Esophagus muscularis mucosa (tissue), 4 donors: ENCODE data around the gene AMIGO1. TPM values are rescaled to one million over a fixed set of nuclear protein-coding genes. Genes with fewer than 3 reads are reported as not detected.

Experiments used
- DNase-seq: peaks from one replicate; pipeline ENCODE4 v3.0.0-alpha.2; 2017; ENCODE audit errors: extremely low spot score
- H3K27ac ChIP-seq, 4 donors: fragments of 200-600 bp; sonication (generic); replicated peaks in 1 of 4; 1 replicate in 3 of 4; 2 replicates in 1 of 4; pipeline ENCODE4 v1.5.1; 2016 to 2019; ENCODE audit warnings: mild to moderate bottlenecking in 1 of 4
- H3K27me3 ChIP-seq, 4 donors: fragments of 200-600 bp; sonication (generic); one replicate each; pipeline versions ENCODE4 v1.5.1 to v1.6.0; 2016 to 2019
- H3K36me3 ChIP-seq, 4 donors: fragments of 200-600 bp; sonication (generic); one replicate each; pipeline ENCODE4 v1.5.1; 2016 to 2019
- H3K4me1 ChIP-seq, 4 donors: fragments of 200-600 bp; sonication (generic); one replicate each; pipeline ENCODE4 v1.5.1; 2016 to 2019
- H3K4me3 ChIP-seq, 4 donors: fragments of 200-600 bp; sonication (generic); 1 replicate in 2 of 4; 2 replicates in 2 of 4; pipeline ENCODE4 v1.5.1; 2016 to 2019; ENCODE audit warnings: mild to moderate bottlenecking in 4 of 4, moderate library complexity in 1 of 4
- H3K9me3 ChIP-seq, 4 donors: fragments of 200-600 bp; sonication (generic); 1 replicate in 3 of 4; 2 replicates in 1 of 4; pipeline ENCODE4 v1.5.1; 2016 to 2019
- CTCF ChIP-seq, 3 experiments: fragments of 200-600 bp in 2 of 3; fragments of 450-650 bp in 1 of 3; sonication (generic) in 2 of 3; IDR thresholded peaks; one replicate each; pipeline ENCODE4 v1.5.1; 2017 to 2019; ENCODE audit warnings: antibody characterized with exemption in 3 of 3, mild to moderate bottlenecking in 2 of 3, moderate library complexity in 1 of 3
- EP300 ChIP-seq: sonication (generic); formaldehyde crosslinking; IDR thresholded peaks from one replicate; pipeline ENCODE4 v1.6.1; 2017; ENCODE audit warnings: antibody characterized with exemption
- POLR2A ChIP-seq: fragments of 450-650 bp; IDR thresholded peaks from one replicate; pipeline ENCODE4 v1.6.1; 2017; ENCODE audit warnings: antibody characterized with exemption, moderate library complexity, mild to moderate bottlenecking, low read depth
- POLR2AphosphoS5 ChIP-seq, 2 donors: sonication (generic); formaldehyde crosslinking; IDR thresholded peaks; one replicate each; pipeline ENCODE4 v1.6.1; 2017; ENCODE audit warnings: antibody characterized with exemption in 2 of 2
- WGBS: methylation state at CpG from one replicate; pipeline ENCODE4 v1.1.5; 2018; 5-methylcytosine and 5-hydroxymethylcytosine counted together
- intact Hi-C: fragments of 100-400 bp; cut with DNase I; formaldehyde crosslinking; loops from one replicate; pipeline ENCODE4 v1.15.1; 2023
- total RNA-seq, 4 donors: library from RNA; depleted of rRNA; stranded (reverse); fragments of >200 nt; gene quantifications; one replicate each; pipeline versions ENCODE4 v1.1.0 to v1.2.1, GENCODE V29; 2016

The AMIGO1 gene
- total RNA-seq, 4 donors from 2014 or later, result 8.4 to 23.7 (median 14.0) TPM

DNA sequence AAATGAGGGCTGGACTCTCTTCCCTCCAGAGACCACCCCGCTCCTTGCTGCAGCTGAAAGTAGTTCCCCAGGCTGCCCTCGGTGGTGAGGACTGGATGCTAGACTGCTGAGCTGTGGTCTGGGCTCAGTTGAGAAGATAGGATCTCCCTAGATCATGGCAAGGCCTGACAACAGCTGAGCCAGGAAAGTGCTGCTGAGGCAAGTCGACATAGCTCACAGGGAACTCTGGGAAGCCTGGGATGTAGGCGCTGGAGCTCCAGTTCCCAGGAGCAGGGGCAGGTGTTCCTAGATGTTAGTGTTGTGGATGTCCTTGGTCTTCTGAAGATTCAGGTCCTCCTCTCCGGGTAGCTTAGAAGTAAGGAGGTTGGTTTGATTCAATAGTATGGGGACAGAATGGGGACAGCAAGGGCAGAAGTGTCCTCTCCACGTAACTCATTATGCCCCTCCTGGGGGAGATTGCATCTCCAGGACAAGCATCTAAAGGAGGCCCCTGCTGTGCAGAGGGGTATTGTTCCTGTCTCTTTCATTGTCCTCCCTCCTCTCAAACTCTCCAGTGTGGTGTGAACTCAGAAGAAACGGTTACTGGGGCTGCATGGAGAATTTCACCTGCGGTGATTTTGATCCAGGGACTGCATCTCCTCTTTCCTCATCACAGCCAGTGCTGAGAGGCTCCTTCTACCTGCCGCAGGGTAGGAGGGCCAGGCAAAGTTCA lies 11.9 kb downstream of the AMIGO1 start:
- intact Hi-C loops, result no loop called here
- no peak overlapping the region for H3K4me3 ChIP-seq
- 75% methylated on average over 8 of the region's 9 CpGs for WGBS
- TF ChIP-seq POLR2A (no peak), POLR2AphosphoS5 (IDR thresholded peaks at IDR 0.05) (no peak)
- no peak overlapping the region for H3K27ac ChIP-seq
- H3K27me3 ChIP-seq, result no peaks in the 10 kb centered on the region
- DNase-seq, result no peak
- peaks cover 5 to 44% (median 34%) of the 10 kb centered on the region in 4 donors for H3K36me3 ChIP-seq
- no peaks in the 10 kb centered on the region for H3K9me3 ChIP-seq
- peaks cover 25 to 87% (median 73%) of the 10 kb centered on the region in 4 donors for H3K4me1 ChIP-seq

GRCh38 chr1:109495738-109496137 lies 13.8 kb downstream of the AMIGO1 start:
- intact Hi-C loops, result no loop called here
- 89% methylated on average over 4 of the region's 7 CpGs for WGBS
- H3K4me1 ChIP-seq, result peaks cover 31 to 74% (median 57%) of the 10 kb centered on the region in 4 donors

DNA sequence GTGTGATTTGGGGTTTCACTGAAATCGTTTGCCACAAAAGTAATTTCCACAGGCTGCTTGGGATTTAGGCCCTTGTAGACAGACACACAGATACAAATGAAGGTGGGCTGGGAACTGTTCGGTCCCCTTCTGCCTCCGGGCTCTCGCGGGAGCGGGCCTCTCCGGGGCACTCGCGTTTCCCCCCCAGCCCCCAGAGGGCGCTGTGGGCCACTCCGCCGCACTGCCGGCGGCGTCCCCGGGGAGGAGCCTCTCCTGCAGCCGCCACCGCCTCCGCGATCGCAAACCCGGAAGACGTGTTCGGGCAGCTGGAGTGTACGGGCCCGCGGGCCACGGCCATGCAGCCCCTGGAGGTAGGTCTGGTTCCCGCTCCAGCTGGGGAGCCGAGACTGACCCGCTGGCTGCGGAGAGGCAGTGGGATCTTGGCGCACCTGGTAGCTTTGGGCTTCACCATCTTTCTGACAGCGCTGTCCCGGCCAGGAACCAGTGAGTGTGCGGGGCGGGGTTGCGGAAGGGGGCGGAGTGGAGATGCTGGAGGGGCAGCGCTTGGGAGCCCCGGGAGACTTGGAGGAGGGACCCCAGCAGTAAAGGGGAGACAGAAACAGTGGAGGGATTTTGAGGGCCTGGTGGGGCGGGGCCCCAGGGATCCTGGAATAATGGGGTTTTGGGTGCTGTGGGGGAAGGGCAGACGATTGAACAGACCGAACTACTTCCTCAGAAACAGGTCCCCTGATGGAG lies 15.6 kb downstream of the AMIGO1 start, which contains the start of gene CYB561D1:
Gene CYB561D1 (plus strand): TSS at position 290 of the 735 bp plus-strand sequence. CDS start 46 bp downstream, at position 336.
- H3K4me1 ChIP-seq, result peaks cover 23 to 61% (median 44%) of the 10 kb centered on the region in 4 donors
- H3K36me3 ChIP-seq, result peaks cover 5 to 43% (median 35%) of the 10 kb centered on the region in 4 donors
- H3K9me3 ChIP-seq, result no peaks in the 10 kb centered on the region
- WGBS, result 0% methylated on average over 6 of the region's 44 CpGs
- H3K27ac ChIP-seq, result peak within 1 kb of the TSS; percentile 76 to 87 (median 84)
- no peaks in the 10 kb centered on the region for H3K27me3 ChIP-seq
- peak within 1 kb of the TSS; percentile 74 to 91 (median 82) for H3K4me3 ChIP-seq
- intact Hi-C loops, result no loop called here
- TF ChIP-seq POLR2A, result no peak
- TF ChIP-seq POLR2AphosphoS5 (IDR thresholded peaks at IDR 0.05), result peak; percentile 62 to 83
- TF ChIP-seq EP300, result no peak
- peak in 2 of 3 experiments; percentile 93 to 94 for TF ChIP-seq CTCF (IDR thresholded peaks at IDR 0.05)
- peak; percentile 96 for DNase-seq

More at GRCh38 chr1:109495738-109496137, 13.8 kb downstream of the AMIGO1 start:
- Histone ChIP-seq H3K4me3 (no peak overlapping the region), H3K27me3 (no peaks in the 10 kb centered on the region), H3K27ac (no peak overlapping the region), H3K36me3 (peaks cover 5 to 42% (median 33%) of the 10 kb centered on the region in 4 donors), H3K9me3 (no peaks in the 10 kb centered on the region)
- TF ChIP-seq POLR2AphosphoS5 (IDR thresholded peaks at IDR 0.05) (no peak), CTCF (IDR thresholded peaks at IDR 0.05) (no peak), EP300 (no peak), POLR2A (no peak)
- DNase-seq, result no peak

GRCh38 chr1:109493227-109493626 lies 16.3 kb downstream of the AMIGO1 start:
- peak overlapping the region; percentile 76 to 87 (median 84) for H3K27ac ChIP-seq
- TF ChIP-seq EP300, result no peak
- TF ChIP-seq CTCF (IDR thresholded peaks at IDR 0.05), result no peak
- no peak for TF ChIP-seq POLR2AphosphoS5 (IDR thresholded peaks at IDR 0.05)
- TF ChIP-seq POLR2A, result no peak
- no peaks in the 10 kb centered on the region for H3K27me3 ChIP-seq
- no peak for DNase-seq
- intact Hi-C loops, result no loop called here
- no peaks in the 10 kb centered on the region for H3K9me3 ChIP-seq
- H3K4me3 ChIP-seq, result peak overlapping the region; percentile 74 to 91 (median 82)
- H3K4me1 ChIP-seq, result peaks cover 23 to 54% (median 37%) of the 10 kb centered on the region in 4 donors
- WGBS, result 59% methylated on average over 4 of the region's 4 CpGs
- H3K36me3 ChIP-seq, result peaks cover 5 to 50% (median 41%) of the 10 kb centered on the region in 4 donors

- Histone ChIP-seq H3K27me3 (no peaks in the 10 kb centered on the region), H3K36me3 (peaks cover 5 to 50% (median 41%) of the 10 kb centered on the region in 4 donors), H3K9me3 (no peaks in the 10 kb centered on the region), H3K27ac (peak overlapping the region in 1 of 4 donors; percentile 87), H3K4me1 (peaks cover 23 to 49% (median 34%) of the 10 kb centered on the region in 4 donors), H3K4me3 (no peak overlapping the region)
- no peak for DNase-seq
- WGBS, result 63% methylated on average over 4 of the region's 4 CpGs
- TF ChIP-seq EP300, result no peak
- TF ChIP-seq POLR2AphosphoS5 (IDR thresholded peaks at IDR 0.05), result no peak
- no peak for TF ChIP-seq CTCF (IDR thresholded peaks at IDR 0.05)
- TF ChIP-seq POLR2A, result no peak
- intact Hi-C loops, result no loop called here
These were observed 16.7 kb downstream of the AMIGO1 start for GRCh38 chr1:109492779-109493178.
